Ureter (tissue), 1 donor: ENCODE results near the gene WFIKKN1. TPM values are rescaled to one million over a fixed set of nuclear protein-coding genes. Genes with fewer than 3 reads are reported as not detected.

Experiments used
- DNase-seq: peaks from one replicate; pipeline ENCODE4 v3.0.0-alpha.2; 2020; ENCODE audit warnings: low spot score
- total RNA-seq: library from RNA; stranded (reverse); gene quantifications from one replicate; pipeline ENCODE4 v1.2.4, GENCODE V29; 2023
- donor health status: DM: yes; HTN: yes; CAD: no.

The WFIKKN1 gene, protein sequence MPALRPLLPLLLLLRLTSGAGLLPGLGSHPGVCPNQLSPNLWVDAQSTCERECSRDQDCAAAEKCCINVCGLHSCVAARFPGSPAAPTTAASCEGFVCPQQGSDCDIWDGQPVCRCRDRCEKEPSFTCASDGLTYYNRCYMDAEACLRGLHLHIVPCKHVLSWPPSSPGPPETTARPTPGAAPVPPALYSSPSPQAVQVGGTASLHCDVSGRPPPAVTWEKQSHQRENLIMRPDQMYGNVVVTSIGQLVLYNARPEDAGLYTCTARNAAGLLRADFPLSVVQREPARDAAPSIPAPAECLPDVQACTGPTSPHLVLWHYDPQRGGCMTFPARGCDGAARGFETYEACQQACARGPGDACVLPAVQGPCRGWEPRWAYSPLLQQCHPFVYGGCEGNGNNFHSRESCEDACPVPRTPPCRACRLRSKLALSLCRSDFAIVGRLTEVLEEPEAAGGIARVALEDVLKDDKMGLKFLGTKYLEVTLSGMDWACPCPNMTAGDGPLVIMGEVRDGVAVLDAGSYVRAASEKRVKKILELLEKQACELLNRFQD
- total RNA-seq = 0.65 TPM

DNA sequence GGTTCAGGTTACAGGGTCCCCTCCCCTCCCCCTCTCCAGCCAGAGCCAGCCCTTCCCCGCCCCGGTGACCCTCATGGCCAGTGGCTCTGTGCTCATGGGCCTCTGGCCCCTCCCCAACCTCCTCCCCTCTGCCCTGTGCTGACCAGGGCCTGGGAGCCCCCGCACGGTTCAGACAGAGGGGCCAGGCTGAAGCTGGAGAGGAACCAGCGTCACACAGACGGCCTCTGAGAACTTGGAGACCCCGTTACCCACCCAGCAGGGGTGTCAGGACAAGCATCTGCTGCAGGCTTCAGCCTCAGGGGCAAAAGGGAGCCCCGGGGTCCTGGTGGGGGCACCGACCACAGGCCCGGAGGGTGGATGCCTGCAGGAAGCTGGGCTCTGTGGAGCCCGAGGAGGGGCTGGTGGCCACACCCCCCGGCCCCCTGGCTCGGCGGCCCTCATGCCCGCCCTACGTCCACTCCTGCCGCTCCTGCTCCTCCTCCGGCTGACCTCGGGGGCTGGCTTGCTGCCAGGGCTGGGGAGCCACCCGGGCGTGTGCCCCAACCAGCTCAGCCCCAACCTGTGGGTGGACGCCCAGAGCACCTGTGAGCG, at the start of gene WFIKKN1:
Gene WFIKKN1, plus strand, starts transcription at position 171 of the 591 bp plus-strand sequence. Its CDS starts 269 bp downstream, at position 440.
- DNase-seq = peak; percentile 46

GRCh38 chr16:582218-582613, 48.6 kb upstream of the WFIKKN1 start:
- no peak for DNase-seq

- DNase-seq = no peak
Measured at GRCh38 chr16:582614-583331, 48.0 kb upstream of the WFIKKN1 start.

DNA sequence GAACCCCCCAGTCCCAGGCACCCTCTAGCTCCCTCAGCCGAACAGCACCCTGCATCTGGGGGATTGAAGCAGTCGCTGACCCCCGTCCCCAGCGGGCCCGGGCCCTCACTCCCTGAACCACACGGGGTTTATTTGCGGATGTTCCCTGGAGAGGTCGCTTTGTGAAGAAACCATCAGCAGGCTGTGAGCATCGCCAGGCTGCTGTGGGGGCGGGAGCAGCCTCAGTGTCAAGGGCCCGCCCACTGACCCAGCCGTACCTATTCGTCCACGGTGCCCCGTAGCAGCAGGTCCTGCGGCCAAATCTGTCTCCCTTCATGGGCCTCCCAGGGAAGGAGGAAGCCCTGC, 47.3 kb upstream of the WFIKKN1 start:
- DNase-seq = no peak

- DNase-seq = no peak
Measured at GRCh38 chr16:583815-584591, 46.8 kb upstream of the WFIKKN1 start.

GRCh38 chr16:585351-585750, 45.4 kb upstream of the WFIKKN1 start:
- no peak for DNase-seq

DNA sequence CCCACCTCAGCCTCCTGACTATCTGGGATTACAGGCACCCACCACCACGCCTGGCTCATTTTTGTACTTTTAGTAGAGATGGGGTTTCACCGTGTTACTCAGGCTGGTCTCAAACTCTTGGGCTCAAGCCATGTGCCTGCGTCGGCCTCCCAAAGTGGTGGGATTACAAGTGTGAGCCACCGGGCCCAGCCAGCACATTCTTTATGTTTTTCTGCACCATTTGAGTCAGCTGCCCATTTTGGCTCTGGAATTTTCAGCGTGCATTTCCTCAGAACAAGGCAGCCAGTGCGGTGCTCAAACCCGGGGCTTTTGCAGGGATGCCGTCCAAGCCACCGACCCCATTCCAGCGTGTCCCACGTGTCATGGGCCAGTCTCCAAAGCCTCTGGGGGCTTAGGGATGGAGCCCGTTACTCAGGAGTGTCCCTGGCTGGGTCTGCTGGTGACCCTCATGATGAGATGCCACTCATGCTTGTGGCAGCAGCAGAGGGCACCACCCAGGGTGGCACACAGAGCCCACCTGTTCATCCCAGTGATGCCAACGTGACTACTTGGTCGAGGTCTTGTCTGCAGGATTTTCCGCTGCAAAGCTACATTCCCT, 44.6 kb upstream of the WFIKKN1 start:
- DNase-seq = no peak

DNA sequence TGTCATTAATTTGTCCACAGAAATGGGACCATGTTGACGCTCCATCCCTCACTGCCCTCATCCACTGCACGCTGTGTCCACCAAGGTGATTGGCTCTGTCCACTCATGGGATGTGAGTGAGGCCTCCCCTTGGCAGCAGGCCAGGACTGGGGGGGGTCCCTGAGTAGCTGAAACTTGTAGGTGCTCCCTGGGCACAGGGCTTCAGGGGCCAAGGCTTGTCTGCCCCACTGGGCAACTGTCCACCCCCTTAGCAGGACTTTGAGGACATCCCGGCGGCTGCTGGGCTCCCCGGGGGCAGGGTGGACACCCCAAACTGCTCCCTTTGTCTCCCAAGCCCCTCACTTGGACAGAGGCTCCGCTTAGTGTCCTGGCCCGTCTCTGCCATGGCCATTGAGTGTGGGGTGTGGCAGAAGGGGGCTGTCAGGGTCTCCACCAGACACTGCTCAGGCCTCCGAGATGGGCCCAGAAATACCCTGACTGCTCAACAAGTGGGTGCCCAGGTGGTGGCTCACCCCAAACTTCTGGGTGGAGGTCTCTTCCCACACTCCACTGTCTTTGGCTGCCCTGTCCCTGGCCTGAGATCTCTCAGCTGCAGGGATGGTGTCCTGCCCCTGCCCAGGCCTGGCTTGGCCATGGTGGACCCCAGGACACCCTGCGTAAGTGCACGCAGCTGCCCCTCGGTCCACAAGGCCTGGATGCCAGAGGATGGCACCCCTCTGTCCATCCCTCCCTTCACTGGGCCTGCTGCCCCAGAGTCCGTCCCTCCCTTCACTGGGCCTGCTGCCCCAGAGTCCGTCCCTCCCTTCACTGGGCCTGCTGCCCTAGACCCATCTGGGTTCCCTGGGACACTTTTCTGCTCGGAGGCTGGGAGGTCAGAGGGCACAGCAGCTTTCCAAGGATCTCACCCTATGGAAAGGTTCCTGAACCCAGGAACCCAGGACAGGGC, 43.9 kb upstream of the WFIKKN1 start:
- no peak for DNase-seq

GRCh38 chr16:588639-588888, 42.2 kb upstream of the WFIKKN1 start:
- DNase-seq = no peak

DNA sequence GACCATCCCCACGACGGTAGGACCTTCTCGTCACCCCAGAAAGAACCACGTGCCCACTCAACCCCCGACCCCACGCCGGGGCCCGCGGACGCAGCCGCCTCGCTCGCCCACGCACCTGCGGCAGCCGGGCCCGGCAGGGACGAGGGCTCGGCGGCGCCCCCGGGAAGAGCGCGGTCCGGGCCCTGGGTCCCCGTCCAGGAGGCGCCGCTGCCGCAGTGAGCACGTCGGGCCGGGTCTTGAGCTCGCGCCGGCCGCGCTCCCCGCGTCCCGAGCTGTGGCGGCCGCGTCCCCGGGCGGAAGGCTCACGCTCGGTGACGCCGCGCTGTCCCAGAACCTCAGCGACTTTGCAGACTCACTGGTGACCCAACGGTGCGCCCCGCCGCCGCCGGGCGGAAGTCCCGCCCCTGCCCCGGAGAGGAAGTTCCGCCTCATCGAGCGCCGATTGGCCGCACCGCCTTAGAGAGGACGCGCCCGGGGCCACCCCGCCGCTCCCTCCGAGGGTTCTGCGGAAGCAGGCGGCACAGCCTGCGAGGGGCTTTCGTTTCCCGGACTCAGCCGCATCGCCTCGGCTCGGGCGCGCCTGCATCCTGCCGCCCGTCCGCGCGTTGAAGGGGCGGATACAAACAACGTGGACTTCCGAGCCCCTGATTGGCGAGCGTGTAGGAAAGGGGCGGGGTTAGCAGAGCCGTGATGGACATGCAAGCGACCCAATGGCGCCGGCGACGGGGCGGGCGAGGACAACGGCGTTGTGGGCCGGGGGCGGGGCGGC, 41.7 kb upstream of the WFIKKN1 start:
- DNase-seq = peak; percentile 98

DNA sequence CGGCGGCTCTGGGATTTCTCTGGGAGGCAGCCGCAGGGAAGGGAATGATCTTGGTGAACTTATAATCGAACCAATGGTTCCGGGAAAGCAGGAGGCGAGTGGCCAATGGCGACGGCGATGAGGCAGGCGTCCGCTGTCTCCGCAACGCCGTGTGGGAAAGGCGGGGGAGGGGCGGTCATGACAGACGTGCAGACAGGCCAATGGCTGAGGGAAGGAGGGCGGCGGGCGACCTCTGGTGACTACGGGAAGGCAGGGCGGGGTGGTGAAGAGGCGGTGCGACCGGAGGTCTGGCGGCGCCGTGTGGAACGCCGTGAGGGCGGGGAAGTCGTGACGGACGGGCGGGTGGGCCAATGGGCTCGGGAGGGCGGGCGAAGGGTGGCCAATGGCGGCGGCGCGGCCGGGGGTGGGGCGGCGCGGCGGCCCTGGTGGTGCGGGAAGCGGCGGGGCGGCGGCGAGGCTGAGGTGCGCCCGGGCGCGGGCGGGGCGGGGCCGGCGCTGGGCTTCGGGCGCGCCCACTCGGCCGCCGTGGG, 41.1 kb upstream of the WFIKKN1 start, which contains the start of gene RAB40C:
Gene RAB40C, plus strand, starts transcription at position 409 of the 530 bp plus-strand sequence. CDS start 226 bp downstream, outside the sequence.
- DNase-seq = peak; percentile 100

GRCh38 chr16:590188-590814, 40.5 kb upstream of the WFIKKN1 start:
- DNase-seq = no peak

- no peak for DNase-seq
Measured at GRCh38 chr16:590815-591200, 40.0 kb upstream of the WFIKKN1 start.

- no peak for DNase-seq
Measured at GRCh38 chr16:591231-591630, 39.6 kb upstream of the WFIKKN1 start.

- no peak for DNase-seq
Measured at GRCh38 chr16:591892-592517, 38.8 kb upstream of the WFIKKN1 start.

DNA sequence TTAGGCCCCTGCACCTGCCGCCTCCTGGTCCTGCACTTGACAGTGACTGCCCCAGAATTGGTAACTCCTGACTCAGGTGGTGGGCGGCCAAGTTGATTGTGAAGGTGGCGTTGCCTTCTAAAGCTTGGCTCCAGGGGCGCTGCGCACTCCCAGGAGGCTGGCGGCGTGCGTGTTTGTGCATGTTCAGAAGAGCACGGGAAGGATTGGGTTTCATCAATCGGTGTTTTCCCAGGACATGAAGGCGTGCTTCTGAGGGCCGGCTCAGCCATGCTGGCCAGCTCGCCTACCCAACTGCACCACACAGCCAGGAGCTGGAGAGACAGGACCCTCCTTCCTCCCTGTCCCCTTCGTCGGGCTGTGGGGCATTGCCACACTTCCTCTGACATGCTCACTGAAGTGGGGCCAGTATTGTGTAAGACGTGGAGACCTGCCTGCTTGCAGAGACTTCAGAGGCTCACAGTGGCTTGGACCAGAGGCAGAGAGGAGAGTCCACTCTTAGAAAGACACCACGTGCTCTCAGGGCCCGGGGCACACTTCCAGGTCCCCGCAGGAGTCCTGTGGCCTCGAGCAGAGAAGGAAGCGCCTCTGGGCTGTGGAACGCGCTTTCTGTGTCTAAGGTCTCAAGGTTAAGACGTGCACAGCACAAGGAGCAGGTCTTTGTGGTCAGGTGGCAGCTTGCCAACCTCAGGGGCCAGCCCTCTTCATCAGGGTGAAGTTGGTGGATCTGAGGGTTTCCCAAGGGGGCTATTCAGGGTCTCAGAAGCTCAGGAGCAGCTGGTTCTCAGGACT, 38.1 kb upstream of the WFIKKN1 start:
- DNase-seq = peak; percentile 75

- DNase-seq = peak; percentile 69
Measured at GRCh38 chr16:593406-593805, 37.4 kb upstream of the WFIKKN1 start.

GRCh38 chr16:593807-594206, 37.0 kb upstream of the WFIKKN1 start:
- DNase-seq = no peak
